Mononuclear cell (primary cell): ENCODE results near the gene CERS4. TPM values are rescaled to one million over a fixed set of nuclear protein-coding genes. Genes with fewer than 3 reads are reported as not detected.
A peak's percentile ranks its signal among the peaks of the same experiment; 100 is the strongest.

Source experiments
- H3K27me3 ChIP-seq: 2 replicates; pipeline ENCODE4 v1.6.0; 2011; ENCODE audit warnings: low read length, control low read depth; ENCODE audit not compliant: insufficient read depth
- H3K4me1 ChIP-seq: 2 replicates; pipeline ENCODE4 v1.5.1; 2011; ENCODE audit warnings: mild to moderate bottlenecking, low read length, control low read depth; ENCODE audit not compliant: insufficient read depth
- H3K4me3 ChIP-seq: 2 replicates; pipeline ENCODE4 v1.5.1; 2011; ENCODE audit warnings: mild to moderate bottlenecking, low read length, moderate library complexity
- H3K9me3 ChIP-seq: 2 replicates; pipeline ENCODE4 v1.5.1; 2011; ENCODE audit warnings: low read depth, mild to moderate bottlenecking, control low read depth, low read length
- total RNA-seq: library from RNA; depleted of rRNA; stranded (reverse); fragments of >200 nt; gene quantifications from one replicate; pipeline ENCODE4 v1.2.3, GENCODE V29; 2012

Gene CERS4
- total RNA-seq, 1 donor = 13.1 TPM

GRCh38 chr19:8307965-8308866 lies 99.0 kb downstream of the CERS4 start, which contains the start of gene CD320:
Gene CD320 (minus strand): TSS chr19:8308358. CDS start chr19:8308290, 68 bp downstream.
- Histone ChIP-seq H3K9me3 (no peaks in the 10 kb centered on the region), H3K4me3 (peak within 1 kb of the TSS; percentile 46), H3K4me1 (peaks cover 28% of the 10 kb centered on the region), H3K27me3 (no peaks in the 10 kb centered on the region)

GRCh38 chr19:8308891-8309291 lies 99.7 kb downstream of the CERS4 start:
- peak overlapping the region; percentile 46 for H3K4me3 ChIP-seq
- no peaks in the 10 kb centered on the region for H3K27me3 ChIP-seq
- no peaks in the 10 kb centered on the region for H3K9me3 ChIP-seq

GRCh38 chr19:8310342-8311055 lies 101.3 kb downstream of the CERS4 start:
- H3K4me3 ChIP-seq = no peak overlapping the region
- H3K9me3 ChIP-seq = no peaks in the 10 kb centered on the region
- no peaks in the 10 kb centered on the region for H3K27me3 ChIP-seq
- peaks cover 28% of the 10 kb centered on the region for H3K4me1 ChIP-seq

More at GRCh38 chr19:8308891-8309291, 99.7 kb downstream of the CERS4 start:
- peaks cover 28% of the 10 kb centered on the region for H3K4me1 ChIP-seq

- no peaks in the 10 kb centered on the region for H3K9me3 ChIP-seq
- H3K4me3 ChIP-seq = no peak overlapping the region
- no peaks in the 10 kb centered on the region for H3K27me3 ChIP-seq
- H3K4me1 ChIP-seq = peaks cover 24% of the 10 kb centered on the region
These were observed 102.5 kb downstream of the CERS4 start for GRCh38 chr19:8311461-8312260.

Other genes with a start within 250 kb of the CERS4 start
- 9.2 TPM for gene ELAVL1, start 203.7 kb upstream of the CERS4 start, total RNA-seq
- not detected for gene CCL25, start 156.6 kb upstream of the CERS4 start, total RNA-seq
- not detected for gene FBN3, start 59.8 kb upstream of the CERS4 start, total RNA-seq
- gene CD320, start 99.0 kb downstream of the CERS4 start, total RNA-seq = 14.6 TPM
- 15.3 TPM for gene NDUFA7, start 112.0 kb downstream of the CERS4 start, total RNA-seq
- gene RPS28, start 112.1 kb downstream of the CERS4 start, total RNA-seq = 352 TPM
- gene KANK3, start 133.9 kb downstream of the CERS4 start, total RNA-seq = 0.42 TPM
- not detected for gene ANGPTL4, start 154.8 kb downstream of the CERS4 start, total RNA-seq
- gene RAB11B, start 181.0 kb downstream of the CERS4 start, total RNA-seq = 24.3 TPM
- gene MARCHF2, start 203.9 kb downstream of the CERS4 start, total RNA-seq = 119 TPM
- 104 TPM for gene HNRNPM, start 235.6 kb downstream of the CERS4 start, total RNA-seq